ENCODE data around the gene GMDS. TPM values are rescaled to one million over a fixed set of nuclear protein-coding genes. Genes with fewer than 3 reads are reported as not detected.

The GMDS gene
- total and polyA plus RNA-seq, 2 experiments from 2014 or later = 3.0 to 12.6 TPM

GRCh38 chr6:1662534-1662933 lies 582.9 kb downstream of the GMDS start:
- in situ Hi-C loops (cut with MboI) = no loop called here
- peak; percentile 36 for DNase-seq

GRCh38 chr6:1659816-1660215 lies 585.6 kb downstream of the GMDS start:
- no peaks in the 10 kb centered on the region for H3K27me3 ChIP-seq (replicated peaks; ENCODE audit: insufficient read depth)
- WGBS, 2 experiments (ENCODE audit: low coverage in 1 of 2, low lambda C conversion rate in 2 of 2, missing lambda C conversion rate in 2 of 2) = 81 to 83% methylated on average over 7 of the region's 7 CpGs
- in situ Hi-C loops (cut with MboI) = no loop called here
- H3F3A ChIP-seq (ENCODE audit: insufficient read depth) = peaks cover 8% of the 10 kb centered on the region; the same call in 1 of the 2 replicates
- no peak overlapping the region for H3K9ac ChIP-seq
- no peaks in the 10 kb centered on the region for H3K79me2 ChIP-seq (ENCODE audit: insufficient read depth)
- no peak overlapping the region for H3K4me3 ChIP-seq
- 0 out of 2 replicates have a peak, but pooled peaks cover 7% of the 10 kb centered on the region for H3K4me1 ChIP-seq (ENCODE audit: insufficient read depth)
- no peak overlapping the region for H3K27ac ChIP-seq
- no peak overlapping the region for H3K4me2 ChIP-seq (ENCODE audit: unreplicated experiment)
- H2AFZ ChIP-seq = no peak overlapping the region
- no peaks in the 10 kb centered on the region for H3K36me3 ChIP-seq (ENCODE audit: low read depth)
- TF ChIP-seq EZH2 (IDR thresholded peaks at IDR 0.05; ENCODE audit: insufficient read depth, poor library complexity, severe bottlenecking) = no peak
- no peak for TF ChIP-seq EZH2phosphoT487 (IDR thresholded peaks at IDR 0.05; ENCODE audit: insufficient read depth, low read depth)
- no peak for DNase-seq
- no peaks in the 10 kb centered on the region for H4K20me1 ChIP-seq (ENCODE audit: insufficient read depth)
- H3K9me3 ChIP-seq (ENCODE audit: low read depth) = no peaks in the 10 kb centered on the region
- H3K9me2 ChIP-seq (ENCODE audit: insufficient read depth) = no peaks in the 10 kb centered on the region

More at GRCh38 chr6:1662534-1662933, 582.9 kb downstream of the GMDS start:
- Histone ChIP-seq H3K36me3 (ENCODE audit: low read depth) (no peaks in the 10 kb centered on the region), H3K9ac (no peak overlapping the region), H3K4me3 (no peak overlapping the region), H3K9me3 (ENCODE audit: low read depth) (no peaks in the 10 kb centered on the region), H3K9me2 (ENCODE audit: insufficient read depth) (no peaks in the 10 kb centered on the region), H3K4me2 (ENCODE audit: unreplicated experiment) (no peak overlapping the region), H3K79me2 (ENCODE audit: insufficient read depth) (no peaks in the 10 kb centered on the region), H4K20me1 (ENCODE audit: insufficient read depth) (no peaks in the 10 kb centered on the region), H2AFZ (no peak overlapping the region), H3K27me3 (replicated peaks; ENCODE audit: insufficient read depth) (no peaks in the 10 kb centered on the region), H3F3A (ENCODE audit: insufficient read depth) (peaks cover 8% of the 10 kb centered on the region; the same call in 1 of the 2 replicates), H3K27ac (no peak overlapping the region), H3K4me1 (ENCODE audit: insufficient read depth) (0 out of 2 replicates have a peak, but pooled peaks cover 7% of the 10 kb centered on the region)
- no peak for TF ChIP-seq EZH2 (IDR thresholded peaks at IDR 0.05; ENCODE audit: insufficient read depth, poor library complexity, severe bottlenecking)

GRCh38 chr6:1658212-1659005 lies 587.0 kb downstream of the GMDS start:
- no peaks in the 10 kb centered on the region for H4K20me1 ChIP-seq (ENCODE audit: insufficient read depth)
- 89 to 91% methylated on average over 15 of the region's 15 CpGs for WGBS, 2 experiments (ENCODE audit: low coverage in 1 of 2, low lambda C conversion rate in 2 of 2, missing lambda C conversion rate in 2 of 2)

GRCh38 chr6:1657771-1658165 lies 587.6 kb downstream of the GMDS start:
- WGBS, 2 experiments (ENCODE audit: low coverage in 1 of 2, low lambda C conversion rate in 2 of 2, missing lambda C conversion rate in 2 of 2) = 80 to 85% methylated on average over 7 of the region's 7 CpGs
- no peak for TF ChIP-seq EZH2 (IDR thresholded peaks at IDR 0.05; ENCODE audit: insufficient read depth, poor library complexity, severe bottlenecking)
- no peak for TF ChIP-seq EZH2phosphoT487 (IDR thresholded peaks at IDR 0.05; ENCODE audit: insufficient read depth, low read depth)
- no peaks in the 10 kb centered on the region for H3K27me3 ChIP-seq (replicated peaks; ENCODE audit: insufficient read depth)
- 0 out of 2 replicates have a peak, but pooled peaks cover 4% of the 10 kb centered on the region for H3K4me1 ChIP-seq (ENCODE audit: insufficient read depth)
- DNase-seq = no peak
- no peak overlapping the region for H2AFZ ChIP-seq
- in situ Hi-C loops (cut with MboI) = no loop called here
- peaks cover 5% of the 10 kb centered on the region; the same call in 1 of the 2 replicates for H3F3A ChIP-seq (ENCODE audit: insufficient read depth)
- H3K79me2 ChIP-seq (ENCODE audit: insufficient read depth) = no peaks in the 10 kb centered on the region
- H3K9ac ChIP-seq = no peak overlapping the region
- H4K20me1 ChIP-seq (ENCODE audit: insufficient read depth) = no peaks in the 10 kb centered on the region
- no peaks in the 10 kb centered on the region for H3K9me2 ChIP-seq (ENCODE audit: insufficient read depth)
- no peaks in the 10 kb centered on the region for H3K9me3 ChIP-seq (ENCODE audit: low read depth)
- no peaks in the 10 kb centered on the region for H3K36me3 ChIP-seq (ENCODE audit: low read depth)
- no peak overlapping the region for H3K27ac ChIP-seq
- no peak overlapping the region for H3K4me3 ChIP-seq
- H3K4me2 ChIP-seq (ENCODE audit: unreplicated experiment) = no peak overlapping the region

More at GRCh38 chr6:1658212-1659005, 587.0 kb downstream of the GMDS start:
- in situ Hi-C loops (cut with MboI) = no loop called here
- Histone ChIP-seq H3K79me2 (ENCODE audit: insufficient read depth) (no peaks in the 10 kb centered on the region), H3K4me2 (ENCODE audit: unreplicated experiment) (no peak overlapping the region), H3K36me3 (ENCODE audit: low read depth) (no peaks in the 10 kb centered on the region), H3K9me2 (ENCODE audit: insufficient read depth) (no peaks in the 10 kb centered on the region), H3F3A (ENCODE audit: insufficient read depth) (peaks cover 8% of the 10 kb centered on the region; the same call in 1 of the 2 replicates), H3K4me1 (ENCODE audit: insufficient read depth) (0 out of 2 replicates have a peak, but pooled peaks cover 7% of the 10 kb centered on the region), H3K4me3 (no peak overlapping the region), H3K9ac (no peak overlapping the region), H2AFZ (no peak overlapping the region), H3K27me3 (replicated peaks; ENCODE audit: insufficient read depth) (no peaks in the 10 kb centered on the region), H3K27ac (no peak overlapping the region), H3K9me3 (ENCODE audit: low read depth) (no peaks in the 10 kb centered on the region)
- TF ChIP-seq EZH2 (IDR thresholded peaks at IDR 0.05; ENCODE audit: insufficient read depth, poor library complexity, severe bottlenecking) = no peak
- no peak for TF ChIP-seq EZH2phosphoT487 (IDR thresholded peaks at IDR 0.05; ENCODE audit: insufficient read depth, low read depth)
- no peak for DNase-seq
